HG03097 (cell line): ENCODE measurements around the gene GLIS1.
A peak's percentile ranks its signal among the peaks of the same experiment; 100 is the strongest.
"Not testable (repeated sequence)": the region's sequence is repeated elsewhere in the genome, so short reads cannot be mapped to it uniquely, and the experiment has no call there.

ENCODE experiments used
- ATAC-seq: cut with Tn5 transposase; IDR thresholded peaks from one replicate; pipeline ENCODE4 v1.9.1; 2021; ENCODE audit not compliant: unreplicated experiment, low FRiP score

GLIS1 gene

DNA sequence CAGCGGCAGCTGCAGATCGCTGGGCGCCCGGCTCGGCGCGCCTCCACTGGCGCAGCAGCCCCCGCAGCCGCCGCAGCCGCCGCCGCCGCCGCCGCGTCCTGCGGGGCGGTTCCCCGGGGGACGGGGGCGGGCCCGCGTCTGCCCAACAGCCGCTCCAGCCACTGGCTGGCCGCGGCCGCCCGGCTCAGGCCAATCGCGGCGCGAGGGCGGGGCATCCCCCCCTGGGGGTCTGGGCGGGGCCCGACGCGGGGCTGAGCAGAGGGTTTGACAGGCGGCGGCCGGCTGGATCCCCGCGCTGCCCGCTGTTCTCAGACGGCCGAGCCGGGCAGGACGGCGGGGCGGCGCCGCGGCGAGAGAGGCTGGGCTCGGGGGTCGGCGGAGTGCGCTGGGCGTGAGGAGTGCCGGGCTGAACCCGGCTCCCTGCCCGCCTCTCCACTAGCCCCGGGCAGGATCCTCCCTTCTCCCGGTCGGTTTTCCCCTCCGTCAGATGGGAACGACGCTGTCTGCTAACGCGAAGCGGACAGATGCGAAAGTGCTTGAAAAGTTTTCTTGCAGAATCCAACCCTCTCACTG is at the start of gene GLIS1:
Gene GLIS1, minus strand, starts transcription at position 56 of the 573 bp plus-strand sequence. CDS start 1,100 bp downstream, outside the sequence.
- ATAC-seq, result peak; percentile 91

DNA sequence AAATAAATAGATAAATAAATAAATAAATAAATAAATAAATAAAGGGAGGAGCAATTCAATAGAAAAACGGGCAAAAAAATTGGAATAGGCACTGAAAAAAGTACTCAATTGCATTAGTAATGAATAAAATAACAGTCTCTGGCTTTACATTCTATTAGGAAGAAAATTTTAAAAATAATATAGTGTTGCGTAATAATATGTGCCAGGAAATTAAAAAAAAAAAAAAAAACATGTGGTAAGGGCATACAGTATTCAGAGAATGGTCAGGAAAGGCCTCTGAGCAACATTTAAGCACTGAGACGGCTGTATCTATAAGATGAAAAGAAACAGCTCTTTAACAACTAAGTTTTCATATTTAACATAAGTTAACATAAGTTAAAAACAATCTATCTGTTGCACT is 48.7 kb upstream of the GLIS1 start:
- ATAC-seq, result no peak

DNA sequence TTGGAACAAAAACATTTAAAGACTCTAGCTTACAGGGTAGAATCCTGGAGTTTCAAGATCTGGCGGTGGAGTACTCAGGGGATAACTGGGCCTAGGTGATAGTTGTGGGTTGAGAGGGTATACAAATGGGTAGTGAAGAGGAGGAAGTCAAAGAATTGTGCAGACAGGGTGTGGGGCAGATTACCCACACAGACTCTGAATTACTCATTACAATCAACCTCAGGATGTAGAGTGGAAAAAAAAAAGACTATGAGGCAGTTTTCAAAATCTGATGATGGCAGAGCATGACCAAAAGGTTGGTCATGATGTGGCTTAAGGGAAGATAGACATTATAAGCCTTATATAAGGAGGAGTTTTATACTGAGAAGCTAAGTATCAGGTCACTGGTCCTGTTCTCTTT is 44.1 kb upstream of the GLIS1 start:
- ATAC-seq, result no peak

DNA sequence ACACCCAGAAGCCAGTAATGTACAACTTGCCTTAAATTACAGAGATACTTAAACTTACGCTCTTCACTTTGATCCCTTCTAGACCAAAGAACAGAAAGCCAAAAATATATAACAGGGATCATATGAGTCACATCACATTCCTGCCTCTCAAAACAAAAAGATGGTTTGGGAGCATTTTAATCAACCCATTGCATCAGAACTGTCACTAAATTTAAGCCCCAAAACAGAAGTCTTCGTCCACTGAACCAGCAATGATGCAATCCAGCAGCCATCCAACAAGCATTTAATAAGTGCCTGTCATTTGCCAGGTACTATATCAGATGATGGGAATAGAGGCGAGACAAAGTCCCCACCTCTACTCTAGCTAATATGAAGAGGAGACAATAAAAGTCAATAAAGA is 42.7 kb upstream of the GLIS1 start:
- no peak for ATAC-seq

DNA sequence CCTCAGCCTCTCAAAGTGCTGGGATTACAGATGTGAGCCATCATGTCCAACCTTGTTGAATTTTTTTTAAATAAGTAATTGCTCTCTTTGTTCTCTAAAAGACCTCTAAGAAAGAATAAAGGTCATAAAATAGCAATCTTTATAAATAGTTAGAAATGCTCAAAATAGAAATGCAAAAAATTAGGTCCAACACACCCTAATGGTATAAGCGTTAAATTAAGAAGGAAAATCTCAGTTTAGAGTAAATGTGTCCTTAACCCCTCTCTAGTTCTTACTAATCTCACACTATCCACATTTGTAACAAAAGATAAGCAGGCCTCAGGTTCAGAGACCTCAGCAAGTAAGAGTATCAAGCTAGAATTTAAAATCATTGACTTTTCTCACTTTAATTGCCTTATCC is 38.3 kb upstream of the GLIS1 start:
- ATAC-seq, result no peak

DNA sequence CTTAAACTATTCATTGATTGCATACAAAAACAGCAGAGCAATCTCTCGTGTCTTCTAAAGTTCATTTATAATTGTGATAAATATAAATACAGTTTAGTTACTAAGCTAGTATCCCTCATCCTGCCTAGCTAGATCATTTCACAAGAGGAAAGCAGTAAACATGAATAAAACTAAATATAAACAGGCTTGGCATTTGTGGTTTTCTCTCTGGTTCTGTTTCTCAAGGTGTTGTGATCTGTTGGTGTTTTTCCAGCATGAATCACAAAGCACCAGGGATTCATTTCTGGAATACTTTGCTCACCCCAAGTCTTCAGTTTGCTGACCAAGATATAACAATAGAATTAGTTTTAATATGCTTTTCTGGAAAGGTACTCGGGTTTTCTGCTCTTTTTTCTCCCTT is 32.7 kb upstream of the GLIS1 start:
- no peak for ATAC-seq

DNA sequence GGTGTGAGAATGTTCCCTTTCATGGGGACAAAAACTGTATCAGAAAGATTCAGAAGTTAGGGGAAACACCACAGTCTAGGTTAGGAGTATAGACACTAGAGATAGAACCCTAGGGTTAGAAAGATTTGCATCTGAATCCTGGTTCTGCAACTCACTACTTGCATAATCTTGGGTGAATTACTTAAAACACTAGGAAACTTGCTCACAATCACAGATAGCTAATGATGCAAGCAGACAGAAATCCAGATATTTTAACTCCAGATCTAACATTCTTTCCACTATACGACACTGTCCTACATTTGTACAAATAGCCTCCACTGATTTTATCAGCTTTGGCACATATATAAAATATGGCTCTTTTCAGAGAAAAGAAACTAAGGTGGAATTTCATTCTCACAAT is 30.8 kb upstream of the GLIS1 start:
- ATAC-seq, result no peak

DNA sequence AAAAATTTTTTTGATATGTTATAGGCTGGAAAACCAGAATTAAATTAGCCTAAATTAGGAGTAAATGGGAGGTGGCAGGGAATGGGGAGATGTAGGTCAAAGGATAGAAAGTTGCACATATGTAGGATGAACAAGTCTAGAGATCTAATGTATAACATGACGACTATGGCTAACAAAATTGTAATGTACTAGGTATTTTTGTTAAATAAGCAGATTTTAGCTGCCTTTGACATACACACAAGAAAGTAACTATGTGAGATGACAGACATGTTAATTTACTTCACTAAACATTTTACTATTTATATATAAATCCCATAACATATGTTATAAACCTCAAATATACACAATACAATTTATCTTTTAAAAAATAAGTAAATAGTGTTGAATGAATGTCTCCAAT is 30.2 kb upstream of the GLIS1 start:
- ATAC-seq, result no peak

DNA sequence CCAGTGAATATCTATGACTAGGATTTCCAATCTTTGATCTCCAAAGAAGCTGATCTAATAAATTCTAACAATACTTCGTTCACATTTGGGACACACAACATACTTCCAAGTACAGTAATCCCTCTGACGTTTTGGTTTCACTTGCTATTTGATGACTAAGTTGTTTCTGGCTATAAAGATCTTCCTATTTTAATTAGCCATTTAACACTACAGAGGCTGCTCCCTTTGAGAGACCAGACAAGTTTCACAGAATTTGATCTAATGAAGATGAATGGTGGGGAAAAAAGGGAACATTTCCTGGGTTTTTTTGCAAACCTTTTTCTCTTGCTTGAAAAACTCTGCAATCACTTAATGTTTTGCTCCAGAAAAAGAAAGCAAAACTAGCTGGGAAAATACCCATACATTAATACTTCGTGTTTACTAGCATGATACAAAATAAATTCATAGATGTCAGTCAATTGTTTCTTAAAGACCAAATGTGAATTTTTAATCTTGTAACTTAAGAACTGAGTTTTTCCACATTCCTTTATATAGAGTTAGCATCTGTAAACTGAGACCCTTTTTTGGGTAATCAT is 28.0 kb upstream of the GLIS1 start:
- ATAC-seq, result no peak

DNA sequence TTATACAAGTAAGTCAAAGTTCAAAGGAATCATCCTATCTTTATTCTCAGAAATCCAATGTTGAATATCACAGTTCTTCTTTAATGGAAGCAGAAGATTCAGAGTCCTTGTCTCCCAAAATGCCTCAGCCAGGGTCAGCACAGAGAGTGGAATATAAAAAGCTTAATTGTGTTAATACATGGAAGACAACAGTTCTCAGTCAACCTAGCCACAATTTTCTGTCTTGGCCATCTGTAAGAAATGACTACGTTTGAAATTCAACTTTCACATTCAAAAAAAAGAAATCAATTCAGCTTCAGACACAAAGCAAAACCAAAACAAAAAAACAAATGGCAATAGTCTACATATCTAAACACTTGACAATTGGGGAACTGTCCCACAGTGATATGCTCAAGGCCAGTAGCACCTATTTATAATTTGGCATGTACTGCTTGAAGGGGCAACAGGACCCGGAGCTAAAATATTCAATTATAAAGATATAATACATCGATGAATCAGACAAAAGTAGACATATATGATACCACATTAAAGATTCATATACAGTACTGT is 27.3 kb upstream of the GLIS1 start:
- no peak for ATAC-seq

DNA sequence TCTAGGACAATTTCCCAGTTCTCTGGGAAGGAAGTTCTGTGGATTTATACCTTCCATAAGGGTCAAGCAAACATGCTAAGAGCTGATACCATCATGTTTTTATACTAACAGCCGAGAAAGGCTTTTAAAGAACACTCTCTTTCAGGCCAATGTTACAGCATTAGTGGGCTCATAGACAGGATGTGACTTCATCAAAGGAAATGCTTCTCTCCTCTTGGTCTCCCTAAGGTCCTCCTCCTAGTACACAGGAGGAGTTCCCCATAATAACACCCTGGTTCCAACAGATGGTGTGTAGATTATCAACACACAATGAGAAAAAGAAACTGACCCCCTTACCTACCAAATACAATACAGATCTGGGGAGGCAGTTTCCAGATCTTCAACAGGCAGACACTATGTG is 26.7 kb upstream of the GLIS1 start:
- no peak for ATAC-seq

DNA sequence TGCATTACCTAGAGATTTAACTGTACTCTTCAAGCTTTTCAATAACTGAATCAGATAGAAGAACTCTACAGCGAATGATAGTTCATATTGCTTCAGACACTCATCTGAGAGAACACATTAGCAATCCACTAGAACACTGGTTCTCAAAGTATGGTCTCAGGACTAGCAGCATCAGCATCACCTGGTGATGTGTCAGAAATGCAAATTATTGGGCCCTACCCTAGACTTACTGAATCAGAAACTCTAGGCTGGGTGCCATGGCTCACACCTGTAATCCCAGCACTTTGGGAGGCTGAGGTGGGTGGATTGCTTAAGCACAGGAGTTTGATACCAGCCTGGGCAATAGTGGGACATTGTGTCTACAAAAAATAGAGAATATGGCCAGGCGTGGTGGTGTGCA is 24.9 kb upstream of the GLIS1 start:
- ATAC-seq, result no peak

DNA sequence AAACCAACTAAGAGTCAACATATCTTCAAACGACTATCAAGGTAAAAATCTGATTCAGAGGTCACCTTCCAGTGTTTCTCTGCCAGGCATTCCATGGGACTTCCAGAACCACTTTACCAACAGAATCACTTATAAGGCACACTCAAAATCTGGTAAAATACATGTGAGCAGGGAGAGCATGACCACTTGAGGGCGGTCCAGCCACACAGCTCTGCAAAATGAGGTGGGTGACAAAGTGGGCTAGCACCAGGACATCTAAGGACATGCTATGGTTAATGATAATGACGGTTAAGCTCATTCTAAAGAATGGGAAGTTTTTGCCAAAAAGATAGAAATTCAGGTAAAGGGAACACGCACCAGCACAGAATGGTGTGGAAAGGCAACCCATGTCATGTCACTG is 24.5 kb upstream of the GLIS1 start:
- ATAC-seq, result no peak

DNA sequence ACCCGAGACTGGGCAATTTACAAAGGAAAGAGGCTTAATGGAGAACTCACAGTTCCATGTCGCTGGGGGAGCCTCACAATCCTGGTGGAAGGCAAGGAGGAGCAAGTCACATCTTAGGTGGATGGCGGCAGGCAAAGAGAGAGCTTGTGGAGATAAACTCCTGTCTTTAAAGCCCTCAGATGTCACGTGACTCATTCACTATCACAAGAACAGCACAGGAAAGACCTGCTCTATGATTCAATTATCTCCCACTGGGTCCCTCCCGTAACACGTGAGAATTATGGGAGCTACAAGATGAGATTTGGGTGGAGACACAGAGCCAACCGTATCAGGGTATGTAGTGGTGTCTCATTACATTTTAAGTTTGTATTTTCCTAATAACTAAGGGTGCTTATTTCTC is 21.5 kb upstream of the GLIS1 start:
- not testable (repeated sequence) for ATAC-seq

DNA sequence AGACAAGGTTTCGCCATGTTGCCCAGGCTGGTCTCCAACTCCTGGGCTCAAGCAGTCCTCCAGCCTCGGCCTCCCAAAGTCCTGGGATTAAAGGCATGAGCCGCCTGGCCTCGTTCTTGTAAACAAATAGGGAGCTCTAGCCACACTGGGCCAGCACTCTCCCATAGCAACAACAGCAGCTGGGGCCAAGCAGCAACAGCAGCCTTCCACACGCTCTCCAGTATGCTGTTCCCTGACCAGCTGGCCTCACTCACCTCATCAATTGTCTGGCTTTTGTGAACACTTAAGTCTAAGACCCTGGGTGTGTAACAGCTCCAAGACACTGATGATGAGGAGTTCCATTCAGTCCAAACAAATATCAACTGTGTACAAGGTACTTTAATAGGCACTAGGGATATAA is 16.9 kb upstream of the GLIS1 start:
- ATAC-seq, result no peak

DNA sequence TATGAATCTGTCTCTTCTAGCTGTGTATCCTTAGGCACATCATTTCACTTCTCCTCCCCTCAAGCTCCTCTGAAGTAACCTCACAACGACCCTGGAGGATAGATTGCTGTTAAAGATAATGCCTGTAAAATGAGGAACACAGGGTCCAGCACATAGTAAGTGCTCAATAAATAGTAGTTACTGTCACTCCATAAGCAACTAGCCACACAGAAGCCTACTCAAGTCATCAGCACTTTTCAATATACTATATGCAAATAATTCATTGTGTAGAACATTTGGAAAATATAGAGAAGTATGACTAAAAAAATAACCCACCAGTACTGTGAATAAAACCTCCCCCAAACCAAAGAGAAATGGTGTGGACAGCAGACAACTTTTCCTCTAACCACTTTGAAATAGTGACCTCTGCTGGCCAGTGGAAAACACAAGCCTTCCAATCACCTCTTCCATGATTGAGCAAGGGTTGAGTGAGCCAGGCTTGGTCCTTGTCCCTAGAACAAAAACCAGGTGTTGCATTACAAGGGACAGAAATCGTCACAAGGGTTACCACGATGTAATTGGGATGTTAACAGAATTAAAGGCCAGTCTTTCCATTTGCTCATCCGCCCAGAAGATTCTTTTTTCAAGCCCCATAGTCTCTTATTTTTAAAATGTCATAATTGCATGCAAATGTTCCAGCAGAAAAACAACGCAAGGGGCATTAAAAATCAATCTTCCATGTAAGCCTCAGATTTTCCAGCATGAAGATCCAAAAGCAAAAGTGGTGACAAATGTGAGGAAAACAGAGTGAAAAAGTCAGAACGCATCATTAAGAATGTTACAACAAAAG is 15.7 kb upstream of the GLIS1 start:
- ATAC-seq, result no peak

DNA sequence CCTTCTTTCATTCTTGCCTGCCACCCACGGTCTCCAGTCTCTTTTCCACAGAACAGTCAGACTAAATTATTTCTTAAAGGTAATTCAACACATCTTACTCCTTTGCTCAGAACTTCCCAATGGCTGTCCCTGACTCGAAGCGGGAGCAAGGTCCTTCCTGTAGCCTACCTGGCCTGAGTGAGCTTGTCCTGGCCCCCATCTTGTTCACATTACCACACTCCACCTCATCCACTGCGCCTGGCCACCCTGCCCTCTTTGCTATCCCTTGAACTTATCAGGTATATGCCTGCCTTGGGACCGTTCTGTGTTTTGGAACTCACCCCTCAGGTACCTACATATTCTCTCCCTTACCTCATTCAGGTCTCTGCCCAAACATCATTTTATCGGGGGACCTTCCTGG is 13.3 kb upstream of the GLIS1 start:
- ATAC-seq, result no peak

DNA sequence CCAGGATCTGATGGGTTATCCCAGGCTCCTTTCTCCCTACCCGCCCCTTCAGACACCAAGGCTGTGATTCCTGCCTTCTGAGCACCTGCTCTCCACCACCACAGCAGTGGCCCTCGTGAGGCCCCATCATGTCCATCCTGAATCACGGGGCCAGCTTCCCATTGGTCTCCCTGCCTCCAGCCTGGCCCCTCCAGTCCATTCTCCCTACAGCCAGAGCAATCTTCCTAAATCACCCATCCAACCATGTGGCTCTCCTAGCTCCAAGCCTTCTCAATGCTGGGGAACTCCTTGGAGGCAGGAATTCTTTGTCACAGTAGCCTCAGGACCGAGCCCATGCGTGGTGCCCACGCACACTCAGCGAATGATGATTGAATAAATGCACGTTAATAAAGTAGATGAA is 8.9 kb upstream of the GLIS1 start:
- no peak for ATAC-seq

DNA sequence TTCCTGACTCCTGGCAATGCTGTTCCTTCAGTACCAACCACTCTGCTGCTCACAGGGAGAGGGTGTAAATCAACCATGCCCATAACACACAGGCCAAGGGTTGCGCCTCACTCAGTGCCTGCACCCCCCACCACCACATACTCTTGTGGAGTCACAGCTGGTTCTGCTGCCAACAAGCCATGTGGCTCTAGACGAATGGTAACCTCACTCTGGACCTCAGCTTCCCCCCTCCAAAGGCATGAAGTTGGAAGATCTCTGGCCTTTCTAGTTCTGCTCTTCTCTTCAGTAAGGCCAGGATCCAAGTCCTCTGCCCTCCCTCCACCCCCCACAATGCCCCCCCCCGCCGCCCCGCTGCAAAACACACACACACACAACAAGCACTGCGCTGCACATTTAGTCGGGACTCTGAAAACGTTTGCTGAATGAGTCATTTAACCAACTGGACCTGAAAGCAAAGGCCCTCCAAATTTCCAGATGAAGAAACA is 1.7 kb upstream of the GLIS1 start:
- ATAC-seq, result no peak

DNA sequence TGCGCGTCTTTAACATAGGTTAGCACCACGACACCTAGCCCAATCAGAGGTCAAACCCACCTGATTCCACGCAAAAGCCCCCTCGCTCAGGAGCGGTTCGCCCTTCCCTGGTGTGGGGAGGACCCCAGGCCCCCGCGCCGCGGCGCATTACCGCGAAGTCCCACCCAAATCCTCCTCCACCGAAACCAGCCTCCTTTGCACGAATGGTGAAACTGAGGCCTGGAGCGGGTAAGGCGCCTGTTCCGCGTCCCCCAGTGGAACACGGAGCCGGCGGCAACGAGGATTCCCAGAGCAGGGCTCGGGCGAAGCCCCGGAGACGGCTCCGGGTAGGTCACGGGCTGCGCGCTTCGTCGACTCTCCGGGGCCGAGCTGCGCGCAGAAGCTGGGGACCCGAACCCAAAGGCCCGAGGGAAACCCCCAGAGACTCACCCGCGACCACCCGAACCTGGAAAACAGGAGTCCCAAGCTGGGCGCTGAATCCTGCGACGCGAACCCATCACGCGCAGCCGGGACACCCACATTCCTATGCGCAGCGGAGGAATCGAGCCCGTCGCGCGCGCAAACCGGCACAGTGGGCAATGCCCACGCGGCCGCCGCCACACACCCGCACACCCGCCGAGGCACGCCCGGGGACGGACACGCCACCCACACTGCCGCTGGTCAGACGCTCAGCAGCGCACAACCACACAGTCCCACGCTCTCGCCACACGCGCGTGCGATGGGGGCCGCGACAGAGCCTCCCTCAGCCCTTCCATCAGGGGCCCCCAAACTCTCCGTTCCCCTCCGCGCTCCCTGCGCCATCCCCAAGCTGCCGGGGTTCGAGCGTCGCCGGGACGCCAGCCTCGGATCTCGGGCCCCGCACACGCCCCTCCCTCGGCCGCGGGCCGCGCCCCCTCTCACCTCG is 507 bp downstream of the GLIS1 start:
- ATAC-seq, result no peak
